HG03159 (cell line): ENCODE results near the gene MRPL19.

ENCODE experiments used
- ATAC-seq: cut with Tn5 transposase; IDR thresholded peaks from one replicate; pipeline ENCODE4 v1.9.1; 2021; ENCODE audit warnings: mild to moderate bottlenecking, moderate library complexity; ENCODE audit not compliant: unreplicated experiment

MRPL19 gene

GRCh38 chr2:75646583-75647425, at the start of gene MRPL19:
Gene MRPL19, plus strand, starts transcription at chr2:75646783. Its CDS starts 25 bp downstream, at chr2:75646808.
- peak; percentile 94 for ATAC-seq

DNA sequence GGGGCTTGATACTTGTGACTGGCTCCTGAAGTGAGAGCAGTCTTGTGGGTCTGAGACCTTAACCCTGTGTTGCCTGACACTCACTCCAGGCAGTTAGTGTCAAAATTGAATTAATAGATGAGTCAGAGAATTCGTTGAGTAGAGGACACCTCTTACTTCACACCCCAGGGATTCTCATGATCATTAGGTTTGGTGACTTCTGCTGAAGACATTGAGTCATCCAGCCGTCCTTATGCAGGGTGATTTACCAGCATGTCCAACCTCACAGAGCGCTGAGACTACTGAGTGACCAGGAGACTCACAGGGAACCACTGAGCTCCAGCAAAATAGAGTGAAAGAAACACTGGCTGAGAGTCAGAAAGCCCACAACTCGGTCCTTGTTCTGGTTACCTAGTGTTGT, 49.8 kb upstream of the MRPL19 start:
- no peak for ATAC-seq

- ATAC-seq: no peak
Observed at GRCh38 chr2:75597949-75598348, 48.6 kb upstream of the MRPL19 start.

GRCh38 chr2:75598589-75599155, 47.9 kb upstream of the MRPL19 start:
- no peak for ATAC-seq

DNA sequence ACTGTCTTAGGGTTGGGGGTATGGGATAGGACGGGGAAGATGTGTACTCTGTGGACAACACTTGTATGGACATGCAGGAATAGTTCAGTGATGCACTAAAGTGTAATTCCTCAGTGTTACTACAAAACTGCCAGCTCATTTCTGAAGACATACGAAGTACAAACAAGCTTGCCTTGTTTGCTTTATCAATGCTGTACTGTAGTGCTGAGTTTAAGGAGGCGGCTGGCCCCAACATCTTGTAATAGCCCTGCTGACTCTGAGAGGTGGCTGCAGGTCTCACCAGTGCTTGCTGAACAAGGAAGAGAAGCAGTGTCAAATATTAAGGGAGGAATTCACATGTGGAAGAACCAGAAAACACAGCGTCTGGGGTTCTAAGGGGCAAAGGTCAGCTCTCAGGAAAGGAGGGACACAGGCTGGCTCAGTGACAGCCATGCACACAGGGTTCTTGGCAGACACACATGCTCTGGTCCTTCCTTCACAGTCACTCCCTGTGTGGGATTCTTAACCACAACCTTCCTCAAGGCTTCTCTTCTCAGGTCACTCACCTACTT, 46.0 kb upstream of the MRPL19 start:
- no peak for ATAC-seq

GRCh38 chr2:75602724-75603342, 43.8 kb upstream of the MRPL19 start:
- no peak for ATAC-seq

GRCh38 chr2:75603477-75603876, 43.1 kb upstream of the MRPL19 start:
- no peak for ATAC-seq

GRCh38 chr2:75604484-75604883, 42.1 kb upstream of the MRPL19 start:
- ATAC-seq: no peak

- ATAC-seq: no peak
Observed at GRCh38 chr2:75605770-75606529, 40.6 kb upstream of the MRPL19 start.

DNA sequence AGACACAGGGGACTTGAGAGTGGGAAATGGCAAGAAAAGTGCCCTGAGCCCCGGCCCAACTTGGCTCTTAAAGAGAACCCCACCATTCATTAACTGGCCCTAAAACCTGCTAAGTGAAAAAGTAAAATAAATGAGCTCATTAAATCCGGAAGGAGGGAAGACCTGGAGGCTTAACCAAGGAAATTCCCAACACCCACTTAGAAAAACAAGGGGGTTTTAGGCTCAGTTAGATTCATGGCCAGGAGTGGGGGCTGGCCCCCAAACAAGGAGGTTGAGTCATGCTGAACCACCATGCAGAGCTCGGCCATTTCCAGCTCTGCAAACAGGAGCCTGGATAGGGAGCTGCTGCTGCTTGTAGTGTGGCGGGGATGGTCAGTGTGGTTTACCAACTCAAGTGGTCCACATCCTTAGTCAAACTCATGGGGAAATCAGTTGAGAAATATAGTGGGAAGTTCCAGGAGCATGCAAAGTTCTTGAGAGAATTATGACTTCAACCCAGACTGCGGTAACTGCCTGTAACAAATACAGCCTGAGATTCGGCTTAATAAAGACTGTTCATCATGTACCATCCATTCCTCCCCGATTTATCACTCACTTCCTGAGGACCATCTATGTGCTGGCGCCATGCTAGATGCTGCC, 39.7 kb upstream of the MRPL19 start:
- no peak for ATAC-seq

DNA sequence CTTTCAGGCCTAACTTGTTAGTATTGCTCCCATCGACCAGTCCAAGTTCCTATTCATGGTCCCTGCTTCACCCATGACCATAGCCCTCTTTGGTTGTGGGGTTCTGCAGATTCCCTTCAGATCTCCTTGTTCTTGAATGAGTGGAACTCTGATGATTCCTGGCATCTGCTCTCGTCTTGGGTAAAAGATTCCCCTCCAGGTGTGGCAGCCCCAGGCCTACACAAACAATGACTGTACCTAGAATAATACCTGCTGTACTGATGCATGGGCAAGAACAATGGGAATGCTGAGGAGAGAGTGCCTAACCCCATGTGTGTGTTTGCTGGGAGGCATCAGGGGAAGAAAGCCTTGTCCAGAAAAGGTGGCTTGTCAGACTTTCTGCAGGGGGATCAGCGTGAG, 39.2 kb upstream of the MRPL19 start:
- no peak for ATAC-seq

GRCh38 chr2:75607988-75608683, 38.4 kb upstream of the MRPL19 start:
- ATAC-seq: no peak

DNA sequence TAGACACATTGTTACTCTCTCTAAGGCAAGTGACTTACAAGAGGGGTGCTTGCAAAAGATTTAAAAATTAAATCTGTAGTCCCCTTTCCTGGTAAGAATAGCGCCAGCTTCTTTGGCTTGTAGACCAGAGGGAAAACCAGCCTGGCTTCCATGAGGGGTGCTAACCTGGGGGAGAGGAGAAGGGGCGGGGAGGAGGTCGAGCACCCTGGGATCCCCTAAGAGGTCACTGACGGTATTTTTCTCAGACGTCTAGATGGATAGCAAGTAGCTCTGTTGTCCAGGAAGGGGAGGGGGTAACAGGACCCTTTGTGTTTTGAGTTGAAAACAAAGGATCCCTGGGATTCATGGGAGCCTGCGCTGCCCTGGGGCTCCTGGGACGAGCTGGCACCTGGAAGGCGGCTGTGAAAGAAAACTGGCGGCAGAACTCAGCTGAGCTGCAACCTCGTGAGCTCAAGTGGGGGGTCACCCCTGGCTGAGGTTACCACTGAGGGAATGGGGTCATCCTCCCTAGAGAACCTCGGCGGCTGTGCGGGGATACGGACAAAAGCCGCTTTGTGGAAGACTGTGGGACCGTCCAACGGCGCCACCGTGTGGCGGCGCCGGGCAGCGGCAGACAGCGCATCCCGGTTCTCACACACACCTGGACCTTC, 37.8 kb upstream of the MRPL19 start:
- peak; percentile 82 for ATAC-seq

DNA sequence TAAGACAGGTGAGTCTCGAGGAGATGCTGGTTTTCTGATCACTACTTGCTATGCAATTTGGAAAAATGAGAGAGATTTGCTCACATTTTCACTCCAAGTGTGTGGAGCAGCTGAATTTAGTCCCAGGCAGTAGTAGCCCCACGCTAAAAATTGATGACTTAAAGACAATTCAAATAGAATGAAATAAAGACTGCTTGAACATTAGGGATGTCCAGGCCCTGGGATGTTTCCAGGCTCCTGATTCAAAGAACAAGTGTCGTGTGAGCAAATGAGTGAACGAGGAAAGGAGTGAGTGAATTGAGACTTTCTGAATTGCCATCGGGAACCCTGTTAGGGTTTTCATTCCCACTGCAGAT, 37.3 kb upstream of the MRPL19 start:
- ATAC-seq: no peak

- no peak for ATAC-seq
Observed at GRCh38 chr2:75609937-75610508, 36.6 kb upstream of the MRPL19 start.

DNA sequence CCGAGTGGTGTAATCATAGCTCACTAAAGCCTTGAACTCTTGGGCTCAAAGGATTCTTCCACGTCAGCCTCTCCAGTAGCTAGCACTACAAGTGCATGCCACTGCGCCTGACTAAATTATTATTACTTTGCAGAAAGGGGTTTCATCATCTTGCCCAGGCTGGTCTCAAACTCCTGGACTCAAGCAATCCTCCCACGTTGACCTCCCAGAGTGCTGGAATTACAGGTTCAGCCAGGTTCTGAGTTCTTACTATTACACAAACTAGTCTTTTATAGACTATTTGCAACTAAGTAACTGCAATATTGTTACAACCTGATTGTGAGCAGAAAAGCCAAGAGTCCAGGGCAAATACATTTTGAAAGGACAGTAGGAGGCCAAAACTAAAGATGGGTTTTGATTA, 35.9 kb upstream of the MRPL19 start:
- ATAC-seq: no peak

GRCh38 chr2:75612108-75612861, 34.3 kb upstream of the MRPL19 start:
- ATAC-seq: no peak

GRCh38 chr2:75612862-75613243, 33.7 kb upstream of the MRPL19 start:
- ATAC-seq: no peak
